Posterior vena cava (tissue), 2 donors: ENCODE data around the gene TMEM178B. TPM values are rescaled to one million over a fixed set of nuclear protein-coding genes. Genes with fewer than 3 reads are reported as not detected.

Experiments
- DNase-seq: peaks from one replicate; pipeline ENCODE4 v3.0.0-alpha.2; 2020; ENCODE audit warnings: low spot score
- intact Hi-C, 2 donors: fragments of 100-400 bp; cut with DNase I; formaldehyde crosslinking; loops; one replicate each; pipeline versions ENCODE4 v1.14.1 to v1.14.2; 2022 to 2023
- total RNA-seq, 2 donors: library from RNA; stranded (reverse); fragmentation: NEBNext Ultra II Directional; extraction: Animal tissue kit (Norgen Biotek cat#: 25700); gene quantifications; one replicate each; pipeline ENCODE4 v1.2.1, GENCODE V29; 2021
- donor health status: DM: yes; HTN: yes; CAD: no.
- donor health status: DM: yes; HTN: yes; CAD: no.

Gene TMEM178B
- total RNA-seq, 2 donors from 2014 or later: 1.00 to 1.2 TPM

DNA sequence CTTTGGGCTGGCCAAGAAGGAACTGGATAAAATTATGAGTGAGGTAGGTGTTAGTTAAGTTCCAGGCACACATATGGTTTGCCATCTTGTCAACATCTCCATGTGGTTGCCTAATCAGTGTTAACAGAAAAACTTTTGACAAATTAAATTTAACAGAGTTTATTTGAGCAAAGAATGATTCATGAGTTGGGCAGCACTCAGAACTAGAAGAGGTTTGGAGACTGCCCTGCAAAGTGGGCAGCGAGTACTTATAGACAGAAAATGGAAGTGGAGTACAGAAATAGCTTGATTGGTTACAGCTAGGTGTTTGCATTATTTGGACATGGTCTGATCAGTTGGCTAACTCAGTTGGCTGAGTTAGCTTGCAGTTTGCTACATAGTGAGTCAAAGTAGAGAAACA is 439.9 kb downstream of the TMEM178B start:
- DNase-seq: no peak
- intact Hi-C loops: no loop called here

GRCh38 chr7:141515941-141516340 is 442.1 kb downstream of the TMEM178B start:
- no peak for DNase-seq
- intact Hi-C loops: no loop called here

- no peak for DNase-seq
- intact Hi-C loops: no loop called here
Observed at GRCh38 chr7:141519623-141520022, 445.8 kb downstream of the TMEM178B start.

- intact Hi-C loops: no loop called here
- no peak for DNase-seq
Observed at GRCh38 chr7:141522657-141523342, 448.9 kb downstream of the TMEM178B start.

DNA sequence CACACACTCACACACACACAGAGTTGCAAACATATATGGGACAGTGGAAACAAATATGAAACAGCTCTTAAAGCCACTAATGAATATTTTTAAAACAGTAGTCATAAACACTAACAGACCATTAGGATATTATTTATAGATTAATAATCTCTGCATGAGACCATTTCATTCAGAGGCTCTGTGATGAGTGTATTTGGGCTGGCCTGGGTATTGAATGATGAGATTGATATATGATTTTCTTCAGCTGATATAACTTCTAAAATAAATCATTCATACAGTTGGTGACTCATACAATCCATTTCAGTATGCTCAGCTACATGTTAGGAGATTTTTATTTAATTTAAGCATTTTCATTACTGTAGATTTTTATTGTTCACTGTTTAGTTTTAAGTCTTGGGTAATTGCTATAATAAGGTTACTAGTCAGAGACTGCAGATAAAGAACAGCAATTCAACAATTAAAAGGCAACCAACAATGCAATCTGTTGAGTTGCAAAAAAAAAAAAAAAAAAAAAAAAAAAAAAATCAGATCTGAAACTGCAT is 452.2 kb downstream of the TMEM178B start:
- intact Hi-C loops: no loop called here
- no peak for DNase-seq

DNA sequence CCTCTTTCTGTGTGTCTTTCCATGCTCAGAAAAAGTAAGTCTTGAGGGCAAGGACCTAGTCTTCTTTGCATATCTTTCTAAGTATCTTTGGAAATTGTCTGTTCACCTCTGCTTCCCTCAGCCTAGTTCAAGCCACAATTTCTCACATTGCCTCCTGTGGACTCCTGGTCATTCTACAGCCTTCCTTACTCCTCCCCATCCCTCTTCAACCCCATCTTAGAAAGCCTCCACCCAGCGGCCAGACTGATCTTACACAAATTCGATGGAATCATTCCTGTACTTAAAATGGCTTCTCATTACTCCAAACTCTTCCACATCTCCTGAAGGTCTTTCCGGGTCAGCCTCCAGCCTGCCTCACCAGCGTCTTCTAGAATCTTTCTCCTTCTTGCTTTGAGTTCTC is 453.2 kb downstream of the TMEM178B start:
- intact Hi-C loops: no loop called here
- DNase-seq: no peak

- intact Hi-C loops: no loop called here
- no peak for DNase-seq
Observed at GRCh38 chr7:141528399-141528798, 454.5 kb downstream of the TMEM178B start.

Other genes with a start within 250 kb of the TMEM178B start
- gene BRAF, start 149.1 kb upstream of the TMEM178B start, total RNA-seq: 10 to 100 TPM; 32.9 to 39.8 TPM
- 10 to 100 TPM; 26.9 to 32.5 TPM for gene MRPS33, start 59.1 kb upstream of the TMEM178B start, total RNA-seq